PC-3 (cell line): ENCODE results near the gene SLC13A3. TPM values are rescaled to one million over a fixed set of nuclear protein-coding genes. Genes with fewer than 3 reads are reported as not detected.

Source experiments
- ATAC-seq: fragments of 200-7000 bp; cut with Tn5 transposase; 2 replicates; pipeline ENCODE4 v1.9.1; 2020; ENCODE audit warnings: mild to moderate bottlenecking, moderate library complexity
- BruUV-seq: library from RNA; stranded (reverse); fragments of 400-500 nt; replicated peaks from 2 replicates; lab custom pipeline; 2021; lab: Mats Ljungman, UMichigan
- CTCF ChIA-PET: fragments of 300-600 bp; sonication (Branson Sonifier 250); formaldehyde crosslinking; loops from one replicate; lab custom pipeline; 2022; ENCODE audit warnings: antibody characterized with exemption; lab: Charles Lee
- POLR2A ChIA-PET: fragments of 300-600 bp; sonication (Branson Sonifier 250); formaldehyde crosslinking; loops from one replicate; lab custom pipeline; 2022; ENCODE audit warnings: antibody characterized with exemption; ENCODE audit not compliant: unreplicated experiment; lab: Charles Lee
- DNase-seq: peaks from one replicate; pipeline ENCODE4 v3.0.0-alpha.2; 2015
- H2AFZ ChIP-seq: fragments of 300-600 bp; sonication (generic); 2 replicates; pipeline ENCODE4 v1.6.0; 2016; ENCODE audit warnings: antibody characterized with exemption, low read length
- H3F3A ChIP-seq: fragments of 300-600 bp; sonication (generic); one replicate; pipeline ENCODE4 v1.6.0; 2017; ENCODE audit warnings: antibody characterized with exemption, low read length, control low read depth, mild to moderate bottlenecking; ENCODE audit not compliant: unreplicated experiment
- H3K27ac ChIP-seq: fragments of 300-600 bp; sonication (generic); 2 replicates; pipeline ENCODE4 v1.5.1; 2016; ENCODE audit warnings: mild to moderate bottlenecking, low read length
- H3K27me3 ChIP-seq: fragments of 300-600 bp; sonication (generic); 2 replicates; pipeline ENCODE4 v1.6.1; 2016; ENCODE audit warnings: low read length, mixed read lengths
- H3K36me3 ChIP-seq: fragments of 300-600 bp; sonication (generic); 2 replicates; pipeline ENCODE4 v1.6.1; 2016; ENCODE audit warnings: low read depth, mixed run types, low read length, mixed read lengths
- H3K4me1 ChIP-seq: fragments of 300-600 bp; sonication (generic); 2 replicates; pipeline ENCODE4 v1.5.1; 2016; ENCODE audit warnings: low read length; ENCODE audit not compliant: insufficient read depth
- H3K4me2 ChIP-seq: fragments of 300-600 bp; sonication (generic); 2 replicates; pipeline ENCODE4 v1.6.0; 2016; ENCODE audit warnings: low read length
- H3K4me3 ChIP-seq: fragments of 300-600 bp; sonication (generic); 2 replicates; pipeline ENCODE4 v1.5.1; 2016; ENCODE audit warnings: mild to moderate bottlenecking, low read length, mixed read lengths
- H3K79me2 ChIP-seq: fragments of 300-600 bp; sonication (generic); 2 replicates; pipeline ENCODE4 v1.6.1; 2017; ENCODE audit warnings: low read length, mixed read lengths
- H3K9ac ChIP-seq: fragments of 300-600 bp; sonication (generic); 2 replicates; pipeline ENCODE4 v1.6.0; 2016; ENCODE audit warnings: mild to moderate bottlenecking, low read length
- H3K9me2 ChIP-seq: fragments of 300-600 bp; sonication (generic); replicated peaks from 2 replicates; pipeline ENCODE4 v1.6.1; 2016; ENCODE audit warnings: mixed run types, low read length, mixed read lengths
- H3K9me3 ChIP-seq: fragments of 300-600 bp; sonication (generic); 2 replicates; pipeline ENCODE4 v1.6.1; 2016; ENCODE audit warnings: low read length, mixed read lengths
- H4K20me1 ChIP-seq: fragments of 300-600 bp; sonication (generic); 2 replicates; pipeline ENCODE4 v1.6.1; 2016; ENCODE audit warnings: low read length, mixed read lengths
- EZH2 ChIP-seq: fragments of 300-600 bp; sonication (generic); IDR thresholded peaks from one replicate; pipeline ENCODE4 v1.6.1; 2017; ENCODE audit warnings: antibody characterized with exemption, mild to moderate bottlenecking, low read length; ENCODE audit not compliant: unreplicated experiment
- EZH2phosphoT487 ChIP-seq: fragments of 300-600 bp; sonication (generic); IDR thresholded peaks from 2 replicates; pipeline ENCODE4 v1.6.1; 2018; ENCODE audit warnings: mild to moderate bottlenecking, antibody characterized with exemption, low read length, borderline replicate concordance
- intact Hi-C: fragments of 100-400 bp; cut with micrococcal nuclease; formaldehyde crosslinking; loops from 2 replicates; pipeline ENCODE4 v1.9.0; 2023
- total RNA-seq: library from RNA; depleted of rRNA; stranded (reverse); fragments of >200 nt; gene quantifications from 2 replicates; pipeline ENCODE4 v1.2.3, GENCODE V29; 2014
- TF ChIP-seq, protein P1 (sequence below): fragments of 300-600 bp; sonication (generic); conservative IDR thresholded peaks from 2 replicates; pipeline ENCODE4 v1.5.1; 2017; ENCODE audit warnings: antibody characterized with exemption, low read depth, mild to moderate bottlenecking, low read length

SLC13A3 gene
- total RNA-seq, 1 experiment from 2014 or later, result not detected

DNA sequence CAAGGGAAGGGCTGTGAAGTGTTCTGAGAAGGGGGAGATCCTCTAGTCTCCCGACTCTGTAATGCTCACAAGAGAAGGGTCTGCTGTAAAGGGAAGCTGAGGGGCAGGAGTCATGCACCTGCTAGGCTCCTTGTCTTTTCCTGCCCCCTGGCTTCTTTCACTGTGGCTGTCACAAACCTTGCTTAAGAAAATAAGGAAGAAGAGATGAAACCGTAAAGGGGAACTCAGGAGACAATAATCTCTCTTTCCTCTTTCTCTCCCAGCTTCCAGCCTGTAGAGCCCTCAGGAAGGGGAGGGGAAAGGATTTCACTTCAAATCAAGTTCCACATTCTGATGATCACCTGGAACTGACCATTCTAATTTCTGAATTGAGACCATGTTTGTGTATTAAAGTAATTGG, 26.3 kb downstream of the SLC13A3 start:
- Histone ChIP-seq H3K4me1 (no peaks in the 10 kb centered on the region), H2AFZ (no peak overlapping the region), H3K27me3 (peaks cover 21% of the 10 kb centered on the region), H3K27ac (no peak overlapping the region), H3F3A (no peaks in the 10 kb centered on the region), H3K9me2 (no peaks in the 10 kb centered on the region), H3K4me3 (no peak overlapping the region), H3K36me3 (no peaks in the 10 kb centered on the region), H4K20me1 (no peaks in the 10 kb centered on the region), H3K4me2 (no peak overlapping the region), H3K79me2 (no peaks in the 10 kb centered on the region), H3K9ac (no peak overlapping the region), H3K9me3 (no peaks in the 10 kb centered on the region)
- BruUV-seq, result no TSS peak
- TF ChIP-seq, protein P1, sequence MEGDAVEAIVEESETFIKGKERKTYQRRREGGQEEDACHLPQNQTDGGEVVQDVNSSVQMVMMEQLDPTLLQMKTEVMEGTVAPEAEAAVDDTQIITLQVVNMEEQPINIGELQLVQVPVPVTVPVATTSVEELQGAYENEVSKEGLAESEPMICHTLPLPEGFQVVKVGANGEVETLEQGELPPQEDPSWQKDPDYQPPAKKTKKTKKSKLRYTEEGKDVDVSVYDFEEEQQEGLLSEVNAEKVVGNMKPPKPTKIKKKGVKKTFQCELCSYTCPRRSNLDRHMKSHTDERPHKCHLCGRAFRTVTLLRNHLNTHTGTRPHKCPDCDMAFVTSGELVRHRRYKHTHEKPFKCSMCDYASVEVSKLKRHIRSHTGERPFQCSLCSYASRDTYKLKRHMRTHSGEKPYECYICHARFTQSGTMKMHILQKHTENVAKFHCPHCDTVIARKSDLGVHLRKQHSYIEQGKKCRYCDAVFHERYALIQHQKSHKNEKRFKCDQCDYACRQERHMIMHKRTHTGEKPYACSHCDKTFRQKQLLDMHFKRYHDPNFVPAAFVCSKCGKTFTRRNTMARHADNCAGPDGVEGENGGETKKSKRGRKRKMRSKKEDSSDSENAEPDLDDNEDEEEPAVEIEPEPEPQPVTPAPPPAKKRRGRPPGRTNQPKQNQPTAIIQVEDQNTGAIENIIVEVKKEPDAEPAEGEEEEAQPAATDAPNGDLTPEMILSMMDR, result no peak
- TF ChIP-seq EZH2phosphoT487, result no peak
- no peak for TF ChIP-seq EZH2
- CTCF ChIA-PET, result no interaction called here
- DNase-seq (no peak), ATAC-seq (no peak)
- intact Hi-C loops, result no loop called here
- POLR2A ChIA-PET, result no interaction called here

GRCh38 chr20:46622165-46622564, 29.1 kb downstream of the SLC13A3 start:
- Histone ChIP-seq H3K79me2 (no peaks in the 10 kb centered on the region), H3K4me2 (no peak overlapping the region), H3K9me3 (no peaks in the 10 kb centered on the region), H4K20me1 (no peaks in the 10 kb centered on the region), H3K9me2 (no peaks in the 10 kb centered on the region), H3K27ac (no peak overlapping the region), H3K4me3 (no peak overlapping the region), H2AFZ (no peak overlapping the region), H3F3A (no peaks in the 10 kb centered on the region), H3K9ac (no peak overlapping the region), H3K27me3 (peaks cover 21% of the 10 kb centered on the region), H3K4me1 (no peaks in the 10 kb centered on the region), H3K36me3 (no peaks in the 10 kb centered on the region)
- intact Hi-C loops, result no loop called here
- BruUV-seq, result no TSS peak
- ATAC-seq, result no peak
- ChIA-PET CTCF (no interaction called here), POLR2A (no interaction called here)
- DNase-seq, result no peak
- TF ChIP-seq, protein P1, result no peak
- TF ChIP-seq EZH2phosphoT487 (no peak), EZH2 (no peak)

DNA sequence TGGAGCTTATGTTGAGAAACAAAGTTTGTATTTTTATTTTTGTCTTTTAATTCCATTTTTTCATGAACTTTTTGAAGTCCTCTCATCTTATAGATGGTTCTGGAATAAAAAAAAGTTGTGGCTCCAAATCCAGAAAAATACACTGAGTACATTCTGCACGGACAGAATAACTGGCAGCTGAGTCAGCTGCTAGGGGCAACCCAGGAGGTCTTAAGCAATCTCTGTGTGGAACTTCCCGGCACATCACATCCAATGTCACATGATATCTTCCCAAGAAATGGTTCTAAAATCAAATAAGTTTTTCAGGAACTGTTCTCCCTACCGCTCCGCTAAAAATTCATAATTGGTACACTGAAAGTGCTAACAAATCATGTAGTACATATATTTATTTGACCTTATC, 29.8 kb downstream of the SLC13A3 start:
- CTCF ChIA-PET, result no interaction called here
- H3K4me3 ChIP-seq, result no peak overlapping the region
- no peak overlapping the region for H3K4me2 ChIP-seq
- no peaks in the 10 kb centered on the region for H3K4me1 ChIP-seq
- no peaks in the 10 kb centered on the region for H4K20me1 ChIP-seq
- H3K9ac ChIP-seq, result no peak overlapping the region
- ATAC-seq (no peak), DNase-seq (no peak)
- POLR2A ChIA-PET, result no interaction called here
- intact Hi-C loops, result no loop called here
- TF ChIP-seq EZH2 (no peak), EZH2phosphoT487 (no peak)
- TF ChIP-seq, protein P1, result no peak
- no peaks in the 10 kb centered on the region for H3K9me2 ChIP-seq
- no peaks in the 10 kb centered on the region for H3K9me3 ChIP-seq
- peaks cover 25% of the 10 kb centered on the region for H3K27me3 ChIP-seq
- no peaks in the 10 kb centered on the region for H3K36me3 ChIP-seq
- no peaks in the 10 kb centered on the region for H3K79me2 ChIP-seq
- no TSS peak for BruUV-seq
- H2AFZ ChIP-seq, result no peak overlapping the region
- H3F3A ChIP-seq, result no peaks in the 10 kb centered on the region
- H3K27ac ChIP-seq, result no peak overlapping the region
